OCI-M2 (cell line): ENCODE data around the gene HCRTR1.

Experiments
- DNase-seq: peaks from one replicate; lab custom pipeline; 2025; ENCODE audit not compliant: unreplicated experiment; lab: John Stamatoyannopoulos, UW

The HCRTR1 gene

DNA sequence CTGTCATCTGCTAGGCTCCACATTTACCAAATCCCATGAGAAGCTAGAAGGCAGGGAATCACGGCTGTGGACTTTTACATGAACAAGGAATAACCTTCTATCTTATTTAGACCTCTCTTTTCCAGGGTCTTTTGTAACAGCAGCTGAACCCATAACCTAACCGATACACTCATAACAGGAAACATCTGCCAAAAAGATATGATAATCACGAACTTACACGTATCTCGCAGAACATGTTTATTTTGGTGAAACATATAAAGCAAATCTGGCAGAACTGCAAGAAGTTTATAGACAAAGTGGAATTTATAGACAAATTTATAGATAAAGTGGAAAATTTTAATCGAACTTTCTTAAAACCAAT, 20.8 kb upstream of the HCRTR1 start:
- no peak for DNase-seq

DNA sequence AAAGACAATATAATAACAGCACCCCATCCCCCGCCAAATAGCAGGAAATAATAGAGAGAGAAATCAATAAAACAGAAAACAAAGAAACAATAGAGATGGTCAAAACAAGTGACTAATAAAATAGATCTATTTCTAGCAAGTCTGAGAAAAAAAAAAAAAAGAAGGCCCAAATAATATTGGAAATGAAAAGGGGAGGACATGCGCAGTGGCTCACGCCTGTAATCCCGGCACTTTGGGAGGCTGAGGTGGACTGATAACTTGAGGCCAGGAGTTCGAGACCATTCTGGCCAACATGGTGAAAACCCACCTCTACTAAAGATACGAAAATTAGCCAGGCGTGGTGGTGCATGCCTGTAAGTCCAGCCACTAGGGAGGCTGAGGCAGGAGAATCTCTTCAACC, 18.5 kb upstream of the HCRTR1 start:
- no peak for DNase-seq

DNA sequence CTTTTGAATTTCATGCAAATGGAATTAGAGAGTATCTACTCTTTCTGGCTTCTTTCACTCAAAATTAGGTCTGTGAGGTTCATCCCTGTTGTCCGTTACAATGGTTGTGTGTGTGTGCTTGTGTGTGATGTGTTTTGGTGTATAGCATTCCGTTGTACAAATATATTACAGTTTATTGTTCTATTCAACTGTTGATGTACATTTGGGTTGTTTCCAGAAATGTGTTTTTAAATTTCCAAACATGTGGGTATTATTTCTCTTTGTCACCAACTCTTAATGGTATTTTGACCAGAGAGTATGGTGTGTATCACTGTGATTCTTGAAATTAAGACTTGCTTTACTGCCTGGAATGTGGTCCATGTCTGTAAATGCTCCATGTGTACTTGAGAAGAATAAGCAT, 16.8 kb upstream of the HCRTR1 start:
- no peak for DNase-seq

DNA sequence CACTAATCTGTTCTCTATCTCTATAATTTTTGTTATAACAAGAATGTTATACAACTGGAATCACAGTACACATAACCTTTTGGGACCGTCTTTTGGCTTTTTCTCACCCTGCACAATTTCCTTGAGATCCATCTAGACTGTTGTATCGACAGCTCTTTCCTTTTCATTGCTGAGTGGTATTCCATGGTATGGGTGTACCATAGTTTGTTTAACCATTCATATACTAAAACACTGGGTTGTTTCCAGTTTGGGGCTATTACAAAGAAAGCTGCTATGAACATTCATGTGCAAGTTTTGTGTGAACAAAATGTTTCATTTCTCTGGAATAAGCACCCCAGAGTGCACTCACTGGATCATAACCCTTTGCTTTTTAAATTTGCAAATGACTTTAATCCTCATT, 15.4 kb upstream of the HCRTR1 start:
- no peak for DNase-seq

DNA sequence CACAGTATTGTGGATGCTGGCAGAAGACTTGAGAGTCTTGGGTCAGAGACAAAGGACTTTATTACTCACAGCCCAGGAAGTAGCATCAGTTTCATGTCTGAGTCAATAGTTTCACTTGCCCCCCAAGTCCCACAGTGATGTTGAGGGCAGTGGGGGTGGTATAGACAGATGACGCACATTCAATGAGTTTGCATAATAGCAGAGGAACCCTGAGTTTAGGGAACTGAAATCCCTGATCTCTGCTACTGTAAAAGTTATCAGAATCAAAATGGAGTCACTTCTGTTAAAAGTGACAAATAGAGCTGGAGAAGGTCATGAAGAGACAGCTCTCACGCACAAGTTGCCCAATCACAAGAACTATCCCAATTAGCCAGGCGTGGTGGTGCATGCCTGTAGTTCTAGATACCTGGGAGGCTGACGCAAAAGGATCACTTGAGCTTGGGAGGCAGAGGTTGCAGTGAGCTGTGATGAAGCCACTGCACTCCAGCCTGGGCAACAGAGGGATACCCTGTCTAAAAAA, 11.5 kb upstream of the HCRTR1 start:
- DNase-seq, result no peak

DNA sequence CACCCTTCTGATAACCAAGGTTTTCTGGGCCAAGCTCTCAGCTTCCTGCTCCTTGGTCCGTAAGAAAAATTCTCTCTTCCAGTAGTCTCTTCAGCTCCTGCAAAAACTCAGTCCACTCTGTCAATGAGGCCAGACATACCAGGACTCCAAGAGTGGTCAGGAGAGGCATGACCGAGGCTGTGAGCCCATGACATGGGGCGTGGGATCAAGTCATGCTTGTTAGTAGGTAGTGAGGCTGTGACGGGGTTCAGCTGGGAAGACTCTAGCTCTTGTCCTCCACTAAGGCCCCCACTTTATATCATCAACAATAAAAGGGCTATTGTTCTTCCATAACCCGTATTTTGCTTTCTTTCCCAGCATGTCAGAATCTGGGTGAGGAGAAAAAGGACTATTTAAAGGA, 10.1 kb upstream of the HCRTR1 start:
- DNase-seq, result no peak

DNA sequence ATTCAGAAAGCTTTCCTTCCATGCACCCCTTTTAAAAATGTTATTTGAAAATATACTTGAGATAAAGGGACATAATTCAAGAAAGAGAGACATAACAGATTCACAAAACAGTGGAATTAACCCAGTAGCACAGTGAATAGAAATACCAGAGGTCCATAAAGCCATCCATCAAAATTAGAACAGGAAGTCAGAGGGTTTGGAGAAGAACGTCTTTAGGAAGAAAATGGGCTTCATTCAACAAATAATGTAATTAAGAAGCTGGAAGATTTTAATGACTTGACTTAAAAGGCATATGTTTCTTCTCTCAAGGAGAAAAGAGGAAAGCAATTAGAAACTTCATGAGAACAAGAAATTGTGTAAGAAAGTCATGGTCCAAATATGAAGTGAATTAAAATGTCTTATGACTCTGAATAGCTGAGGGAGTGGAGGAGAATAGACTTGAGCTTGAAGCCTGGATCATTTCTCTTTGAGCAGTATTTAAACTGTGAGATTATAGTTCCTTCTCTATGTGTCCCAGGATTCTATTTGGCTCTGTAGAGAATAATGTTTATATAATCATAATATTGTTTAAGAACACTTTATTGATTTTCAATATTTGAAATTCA, 7.9 kb upstream of the HCRTR1 start:
- DNase-seq, result no peak

DNA sequence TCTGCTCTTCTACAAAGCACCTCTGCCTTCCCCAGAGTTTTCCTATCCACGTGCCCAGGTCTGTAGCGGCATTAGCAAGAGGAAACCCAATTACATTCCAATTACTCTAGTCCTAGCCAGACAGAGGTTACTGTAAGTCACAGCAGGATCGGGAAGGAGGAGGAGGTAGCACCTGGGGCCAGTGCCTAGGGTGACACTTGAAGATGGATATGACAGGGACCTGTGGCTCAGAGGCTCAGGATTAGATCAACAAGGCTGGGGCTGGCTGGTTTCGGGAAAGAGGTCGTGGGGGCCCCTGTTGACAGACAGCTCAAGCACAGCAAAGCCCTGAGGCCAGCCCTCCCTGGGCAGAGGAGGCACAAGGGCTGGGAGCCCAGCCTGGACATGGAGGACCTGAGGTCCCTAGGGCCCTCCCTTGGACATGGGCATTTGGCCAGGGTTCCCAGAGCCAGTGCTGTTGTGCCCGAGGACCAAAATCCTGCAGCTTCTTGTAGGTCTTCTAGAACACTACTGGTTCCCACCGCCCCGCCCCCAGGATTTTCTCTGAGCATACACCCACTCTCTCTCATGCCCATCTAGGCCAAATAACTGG, 3.0 kb upstream of the HCRTR1 start:
- no peak for DNase-seq

DNA sequence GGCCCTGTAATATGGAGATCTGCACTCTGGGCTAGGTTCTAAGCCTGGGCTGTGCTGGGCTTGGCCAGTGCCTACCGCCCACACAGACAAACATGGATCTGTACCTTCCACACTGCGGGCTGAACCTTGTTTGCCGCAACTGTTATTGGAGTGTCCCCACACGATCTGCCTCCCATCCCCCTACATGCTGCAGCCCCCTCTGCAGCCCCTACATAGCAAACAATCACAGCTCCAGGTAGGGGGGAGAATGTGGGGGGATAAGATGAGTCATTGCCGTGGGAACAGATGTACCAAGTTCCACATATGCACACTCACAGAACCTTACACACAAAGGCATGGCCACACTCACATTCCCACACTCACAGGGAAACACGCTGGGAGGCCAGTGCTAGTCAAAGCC, 2.1 kb upstream of the HCRTR1 start:
- DNase-seq, result no peak

DNA sequence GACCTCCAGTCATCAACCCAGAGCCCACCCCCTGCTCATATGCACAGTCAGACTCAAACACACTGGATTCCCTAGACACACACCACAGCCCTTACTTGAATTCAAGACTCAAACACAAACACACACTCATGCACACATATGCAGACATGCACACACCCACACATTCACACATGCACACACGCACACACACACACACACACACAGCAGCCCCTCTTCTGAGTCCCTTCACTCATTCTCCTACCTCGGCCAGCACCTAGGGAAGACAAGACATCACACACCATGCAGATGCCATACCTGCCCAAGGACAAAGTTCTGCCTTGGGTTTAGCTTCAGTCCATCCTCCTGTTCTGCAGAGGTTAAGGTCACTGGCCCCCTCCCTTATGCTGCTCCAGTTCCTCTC, 1.6 kb upstream of the HCRTR1 start:
- DNase-seq, result no peak

DNA sequence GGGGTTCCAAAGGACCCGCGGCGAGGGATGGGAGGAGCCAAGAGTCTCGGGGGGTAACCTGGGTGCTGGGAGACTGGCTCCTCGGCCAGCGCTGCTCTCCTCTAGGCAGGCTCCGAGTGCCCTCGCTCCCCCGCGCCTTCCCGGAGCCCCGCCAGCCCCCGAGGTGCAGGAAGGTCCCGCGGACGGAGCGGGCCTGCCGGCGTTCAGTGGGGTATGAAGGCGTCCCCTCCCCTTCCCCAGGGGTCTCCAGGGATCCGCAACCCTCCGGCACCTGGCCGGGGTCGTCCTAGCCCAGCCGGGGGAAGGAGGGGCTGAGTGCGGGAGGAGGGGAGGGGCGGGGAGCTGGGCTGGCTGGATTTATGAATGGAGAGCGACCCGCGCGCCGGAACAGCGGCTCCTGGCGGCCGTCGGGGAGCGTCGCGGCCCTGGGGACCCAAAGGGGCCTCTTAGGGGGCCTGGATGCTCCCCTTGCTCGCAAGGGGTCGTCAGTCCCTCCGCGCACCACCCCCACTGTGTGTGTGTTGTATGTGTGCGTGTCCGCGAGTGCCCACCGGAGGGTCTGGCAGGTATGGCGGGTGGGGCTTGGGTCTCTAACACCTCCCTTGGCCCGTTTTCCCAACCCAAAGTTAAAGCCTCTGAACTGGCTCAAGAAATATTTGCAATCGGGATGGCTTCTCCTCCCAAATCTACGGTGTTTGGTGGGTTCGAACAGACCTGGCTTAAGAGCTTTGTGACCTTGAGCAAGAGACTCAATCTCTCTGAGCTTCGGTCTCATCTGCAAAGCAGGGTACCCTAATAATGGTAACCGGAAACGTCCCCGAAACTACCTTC, 642 bp downstream of the HCRTR1 start:
- DNase-seq, result no peak

DNA sequence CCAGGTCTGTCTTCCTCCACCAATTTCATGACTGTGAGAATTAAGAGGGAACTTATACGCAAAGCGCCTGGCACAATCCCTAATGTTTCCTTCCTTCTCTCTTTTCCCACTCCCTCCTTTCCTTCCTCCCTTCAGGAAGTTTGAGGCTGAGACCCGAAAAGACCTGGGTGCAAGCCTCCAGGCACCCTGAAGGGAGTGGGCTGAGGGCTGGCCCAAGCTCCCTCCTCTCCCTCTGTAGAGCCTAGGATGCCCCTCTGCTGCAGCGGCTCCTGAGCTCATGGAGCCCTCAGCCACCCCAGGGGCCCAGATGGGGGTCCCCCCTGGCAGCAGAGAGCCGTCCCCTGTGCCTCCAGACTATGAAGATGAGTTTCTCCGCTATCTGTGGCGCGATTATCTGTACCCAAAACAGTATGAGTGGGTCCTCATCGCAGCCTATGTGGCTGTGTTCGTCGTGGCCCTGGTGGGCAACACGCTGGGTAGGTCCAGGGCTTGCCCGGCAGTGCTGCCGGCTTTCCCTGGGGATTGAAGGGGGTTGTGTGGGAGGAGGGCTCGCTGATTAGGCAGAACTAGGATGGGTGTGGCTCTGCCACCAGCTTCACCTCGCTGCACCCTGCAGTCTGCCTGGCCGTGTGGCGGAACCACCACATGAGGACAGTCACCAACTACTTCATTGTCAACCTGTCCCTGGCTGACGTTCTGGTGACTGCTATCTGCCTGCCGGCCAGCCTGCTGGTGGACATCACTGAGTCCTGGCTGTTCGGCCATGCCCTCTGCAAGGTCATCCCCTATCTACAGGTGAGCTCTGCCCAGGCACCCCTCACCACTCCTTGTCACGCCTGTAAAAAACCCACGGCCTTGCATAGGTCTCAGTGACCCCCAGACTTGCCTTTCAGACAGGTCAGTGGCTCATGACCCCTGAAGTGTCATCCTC, 1.7 kb downstream of the HCRTR1 start:
- no peak for DNase-seq

DNA sequence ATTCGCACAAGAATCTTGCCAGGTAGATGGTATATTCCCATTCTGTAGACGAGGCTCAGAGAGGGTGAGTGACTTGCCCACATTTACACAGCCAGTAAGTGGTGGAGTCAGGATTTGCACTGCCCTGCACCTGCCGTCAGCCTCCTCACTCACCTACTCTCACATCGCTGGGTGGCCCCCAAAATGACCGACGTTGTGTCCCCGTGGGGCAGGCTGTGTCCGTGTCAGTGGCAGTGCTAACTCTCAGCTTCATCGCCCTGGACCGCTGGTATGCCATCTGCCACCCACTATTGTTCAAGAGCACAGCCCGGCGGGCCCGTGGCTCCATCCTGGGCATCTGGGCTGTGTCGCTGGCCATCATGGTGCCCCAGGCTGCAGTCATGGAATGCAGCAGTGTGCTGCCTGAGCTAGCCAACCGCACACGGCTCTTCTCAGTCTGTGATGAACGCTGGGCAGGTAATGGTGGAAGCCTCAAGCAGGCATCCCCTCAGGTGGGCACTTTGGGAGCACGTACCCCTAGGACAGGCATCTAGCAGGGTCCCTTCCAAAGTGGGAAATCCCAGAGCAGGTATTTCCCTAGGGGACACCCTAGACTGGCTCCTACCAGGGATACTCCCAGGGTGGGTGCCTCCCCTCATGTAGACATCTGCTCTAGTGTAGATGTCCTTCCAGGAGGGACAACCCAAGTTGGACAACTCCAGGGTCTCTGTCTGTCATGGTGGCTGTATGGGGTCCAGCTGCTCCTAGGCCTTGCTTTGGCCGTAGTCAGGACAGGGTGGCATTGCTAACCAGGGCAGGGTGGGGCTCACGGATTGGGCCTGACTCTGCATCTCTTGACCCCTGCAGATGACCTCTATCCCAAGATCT, 3.4 kb downstream of the HCRTR1 start:
- DNase-seq, result no peak

DNA sequence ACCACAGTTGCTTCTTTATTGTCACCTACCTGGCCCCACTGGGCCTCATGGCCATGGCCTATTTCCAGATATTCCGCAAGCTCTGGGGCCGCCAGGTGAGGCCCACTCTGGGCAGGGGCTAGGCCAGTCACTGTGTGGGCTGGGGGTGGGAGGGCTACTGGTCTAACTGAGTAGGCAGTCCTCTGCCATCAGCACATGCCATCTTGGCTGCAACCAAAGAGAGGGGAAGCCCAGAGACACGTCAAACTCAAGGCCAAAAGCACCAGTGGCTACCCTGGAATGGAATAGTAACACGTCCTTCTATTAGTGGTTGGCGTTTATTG, 4.0 kb downstream of the HCRTR1 start:
- DNase-seq, result no peak

DNA sequence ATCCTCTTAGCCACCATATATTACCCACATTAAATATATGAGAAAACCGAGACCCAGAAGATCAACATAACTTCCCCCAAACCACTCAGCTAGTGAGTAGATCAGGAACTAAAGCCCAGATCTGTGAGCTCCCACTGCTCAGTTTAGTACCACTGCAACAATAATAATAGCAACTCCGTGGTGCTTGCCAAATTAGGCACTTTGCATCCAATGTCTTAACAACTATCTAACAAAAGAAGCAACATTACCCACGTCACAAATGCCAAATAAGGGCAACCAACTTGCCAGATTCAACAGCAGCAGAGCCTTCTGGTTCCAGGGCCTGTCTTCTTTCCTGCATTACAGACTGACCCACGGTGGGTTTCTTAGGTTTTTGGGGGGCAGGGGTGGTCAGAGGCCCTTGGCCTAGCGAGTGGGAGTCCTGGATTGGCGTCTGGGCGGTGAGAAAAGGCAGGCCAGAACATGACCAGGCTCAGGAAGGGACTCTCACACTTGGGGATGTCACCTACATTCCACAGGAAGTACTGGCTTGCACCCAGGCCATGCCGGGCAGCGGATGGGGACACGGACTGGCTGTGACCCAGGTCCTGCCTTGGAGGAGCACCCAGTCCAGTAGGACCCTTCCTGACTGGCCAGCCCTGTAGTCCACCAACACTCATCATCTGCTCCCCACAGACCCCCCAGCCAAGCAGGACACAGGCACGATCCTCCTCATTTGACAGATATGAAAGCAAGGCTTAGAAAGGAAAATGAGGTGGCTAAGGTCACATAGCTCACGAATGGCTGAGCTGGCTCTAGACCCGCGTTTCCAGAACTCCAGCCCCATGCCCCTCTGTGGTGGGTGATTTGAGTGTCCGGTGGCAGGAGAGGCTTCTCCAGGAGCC, 4.6 kb downstream of the HCRTR1 start:
- no peak for DNase-seq

DNA sequence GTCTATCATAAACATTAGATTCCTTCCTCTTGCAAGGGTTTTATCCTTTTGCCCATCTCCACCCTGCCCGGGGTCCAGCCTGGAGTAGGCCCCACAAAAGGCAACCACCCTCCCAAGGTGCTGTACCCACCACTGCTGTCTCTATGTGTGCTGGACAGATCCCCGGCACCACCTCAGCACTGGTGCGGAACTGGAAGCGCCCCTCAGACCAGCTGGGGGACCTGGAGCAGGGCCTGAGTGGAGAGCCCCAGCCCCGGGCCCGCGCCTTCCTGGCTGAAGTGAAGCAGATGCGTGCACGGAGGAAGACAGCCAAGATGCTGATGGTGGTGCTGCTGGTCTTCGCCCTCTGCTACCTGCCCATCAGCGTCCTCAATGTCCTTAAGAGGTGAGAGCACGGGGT, 5.9 kb downstream of the HCRTR1 start:
- no peak for DNase-seq

DNA sequence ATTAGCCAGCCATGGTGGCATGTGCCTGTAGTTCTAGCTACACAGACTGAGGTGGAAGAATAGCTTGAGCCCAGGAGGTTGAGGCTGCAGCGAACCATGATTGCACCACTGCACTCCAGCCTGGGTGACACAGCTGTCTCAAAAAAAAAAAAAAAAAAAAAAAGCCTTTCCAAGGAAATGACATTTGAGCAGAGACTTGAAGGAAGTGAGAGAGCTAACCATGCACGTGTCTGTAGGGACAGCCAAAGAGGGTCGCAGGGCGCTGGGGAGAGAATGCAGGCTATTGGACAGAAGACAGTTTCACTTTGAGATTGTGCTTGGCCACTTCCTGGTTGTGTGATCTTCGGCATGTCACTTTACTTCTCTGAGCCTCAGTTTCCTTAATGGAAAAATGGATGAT, 6.8 kb downstream of the HCRTR1 start:
- no peak for DNase-seq

DNA sequence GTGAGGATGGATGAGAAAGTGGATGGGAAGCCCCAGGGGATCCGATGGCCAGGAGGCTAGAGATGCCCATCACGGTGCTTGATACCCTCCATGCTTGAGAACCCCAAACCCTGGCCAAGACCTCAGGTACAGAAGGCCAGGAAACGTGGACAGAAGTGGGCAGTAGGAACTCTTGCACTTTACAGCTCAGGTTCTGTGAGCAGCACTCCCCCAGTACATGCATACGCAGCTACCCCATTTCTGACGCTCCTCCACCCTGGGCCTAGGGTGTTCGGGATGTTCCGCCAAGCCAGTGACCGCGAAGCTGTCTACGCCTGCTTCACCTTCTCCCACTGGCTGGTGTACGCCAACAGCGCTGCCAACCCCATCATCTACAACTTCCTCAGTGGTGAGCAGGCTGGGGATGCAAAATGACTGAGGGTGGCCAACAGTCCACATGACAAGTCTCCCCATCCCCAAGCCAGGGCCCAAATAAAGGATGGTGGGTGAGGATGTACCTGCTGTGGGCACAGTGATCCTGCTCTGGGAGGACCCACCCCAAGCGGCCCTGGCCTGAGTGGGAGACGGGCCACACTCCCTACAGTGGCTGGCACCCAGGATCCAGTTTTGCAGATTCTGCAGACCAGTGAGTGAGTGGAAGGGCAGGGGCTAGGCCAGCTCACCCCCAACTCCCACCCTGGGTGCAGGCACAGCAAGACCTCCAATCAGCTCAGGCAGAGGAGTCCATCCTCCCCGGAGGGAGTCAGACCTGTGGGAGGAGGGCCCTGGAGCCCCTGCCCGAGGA, 7.4 kb downstream of the HCRTR1 start:
- DNase-seq, result no peak
